Measurements from ENCODE around the gene RAB40B.

RAB40B gene

GRCh38 chr17:82692268-82692667 lies 6.2 kb downstream of the RAB40B start:
- DNase-seq (ENCODE audit: low read depth in 2 of 2), result no peak

GRCh38 chr17:82691714-82692113 lies 6.8 kb downstream of the RAB40B start:
- DNase-seq (ENCODE audit: low read depth in 2 of 2), result no peak

GRCh38 chr17:82690786-82691489 lies 7.6 kb downstream of the RAB40B start:
- DNase-seq (ENCODE audit: low read depth in 2 of 2), result no peak

GRCh38 chr17:82689077-82689476 lies 9.4 kb downstream of the RAB40B start:
- DNase-seq (ENCODE audit: low read depth in 2 of 2), result no peak

- DNase-seq (ENCODE audit: low read depth in 2 of 2), result no peak
Observed at GRCh38 chr17:82687871-82688270, 10.6 kb downstream of the RAB40B start.

- DNase-seq (ENCODE audit: low read depth in 2 of 2), result no peak
Observed at GRCh38 chr17:82687375-82687861, 11.1 kb downstream of the RAB40B start.

- no peak for DNase-seq (ENCODE audit: low read depth in 2 of 2)
Observed at GRCh38 chr17:82686366-82687324, 11.9 kb downstream of the RAB40B start.

GRCh38 chr17:82685291-82685690 lies 13.2 kb downstream of the RAB40B start:
- no peak for DNase-seq (ENCODE audit: low read depth in 2 of 2)

- DNase-seq (ENCODE audit: low read depth in 2 of 2), result no peak
Observed at GRCh38 chr17:82684228-82684841, 14.2 kb downstream of the RAB40B start.

- no peak for DNase-seq (ENCODE audit: low read depth in 2 of 2)
Observed at GRCh38 chr17:82683534-82683933, 15.0 kb downstream of the RAB40B start.

GRCh38 chr17:82681547-82681946 lies 17.0 kb downstream of the RAB40B start:
- DNase-seq (ENCODE audit: low read depth in 2 of 2), result no peak

GRCh38 chr17:82679586-82680465 lies 18.7 kb downstream of the RAB40B start:
- DNase-seq (ENCODE audit: low read depth in 2 of 2), result no peak

- DNase-seq (ENCODE audit: low read depth in 2 of 2), result no peak
Observed at GRCh38 chr17:82678265-82678891, 20.1 kb downstream of the RAB40B start.

- no peak for DNase-seq (ENCODE audit: low read depth in 2 of 2)
Observed at GRCh38 chr17:82677353-82677925, 21.1 kb downstream of the RAB40B start.

GRCh38 chr17:82675476-82676245 lies 22.8 kb downstream of the RAB40B start:
- DNase-seq (ENCODE audit: low read depth in 2 of 2), result no peak

GRCh38 chr17:82674656-82675475 lies 23.6 kb downstream of the RAB40B start:
- no peak for DNase-seq (ENCODE audit: low read depth in 2 of 2)

- no peak for DNase-seq (ENCODE audit: low read depth in 2 of 2)
Observed at GRCh38 chr17:82670661-82671450, 27.6 kb downstream of the RAB40B start.

GRCh38 chr17:82668631-82669099 lies 29.8 kb downstream of the RAB40B start:
- peak; percentile 7 to 15 for DNase-seq (ENCODE audit: low read depth in 2 of 2)
